Ovary (tissue), 9 donors: ENCODE data around the gene PCBP3. TPM values are rescaled to one million over a fixed set of nuclear protein-coding genes. Genes with fewer than 3 reads are reported as not detected.

Source experiments
- DNase-seq, 5 donors: peaks; one replicate each; pipeline ENCODE4 v3.0.0-alpha.2; 2019 to 2020
- H3K27ac ChIP-seq, 2 donors: fragments of 200-600 bp; one replicate each; pipeline versions ENCODE4 v1.5.1 to v1.8.0; 2019 to 2022
- H3K27me3 ChIP-seq: fragments of 200-600 bp; one replicate; pipeline ENCODE4 v1.8.0; 2022
- H3K36me3 ChIP-seq: fragments of 200-600 bp; sonication (generic); one replicate; pipeline ENCODE4 v1.5.1; 2019
- H3K4me1 ChIP-seq: one replicate; pipeline ENCODE4 v1.8.1; 2013; ENCODE audit warnings: mild to moderate bottlenecking, moderate library complexity; ENCODE audit not compliant: insufficient read depth
- H3K4me3 ChIP-seq: fragments of 200-600 bp; sonication (generic); one replicate; pipeline ENCODE4 v1.5.1; 2017
- H3K9me3 ChIP-seq, 2 donors: fragments of 200-600 bp in 1 of 2; sonication (generic) in 1 of 2; one replicate each; pipeline versions ENCODE4 v1.5.1 to v1.8.1; 2013 to 2019; ENCODE audit warnings: mild to moderate bottlenecking in 1 of 2, moderate library complexity in 1 of 2
- EP300 ChIP-seq: sonication (generic); formaldehyde crosslinking; IDR thresholded peaks from one replicate; pipeline ENCODE4 v1.6.1; 2017; ENCODE audit warnings: antibody characterized with exemption
- POLR2A ChIP-seq: fragments of 450-650 bp; IDR thresholded peaks from one replicate; pipeline ENCODE4 v1.6.1; 2017; ENCODE audit warnings: antibody characterized with exemption, mild to moderate bottlenecking, moderate library complexity
- WGBS, 3 donors: extraction: QIAGEN DNeasy Blood & Tissue Kit in 1 of 3; methylation state at CpG; one replicate each; pipeline versions ENCODE4 v1.1.5 to v1.1.7; 2013 to 2017; 5-methylcytosine and 5-hydroxymethylcytosine counted together
- intact Hi-C, 4 donors: fragments of 100-400 bp; cut with DNase I; formaldehyde crosslinking; loops; one replicate each; pipeline versions ENCODE4 v1.11.0 to v1.15.1; 2022 to 2023
- polyA plus RNA-seq, 2 donors: library from polyadenylated mRNA; stranded (reverse); fragments of 200-250 nt in 1 of 2; fragments of 350-450 nt in 1 of 2; fragmentation: Illumina TruSeq in 1 of 2; extraction: RNeasy Lipid Tissue Mini Kit (QIAGEN cat#74804) in 1 of 2; gene quantifications; one replicate each; pipeline ENCODE4 v1.2.3, GENCODE V29; 2013 to 2014
- total RNA-seq, 7 donors: library from RNA; depleted of rRNA in 2 of 7; stranded (reverse); fragments of >200 nt in 2 of 7; fragmentation: NEBNext Ultra II Directional in 3 of 7; extraction: Animal tissue kit (Norgen Biotek cat#: 25700) in 3 of 7; gene quantifications; one replicate each; pipeline versions ENCODE4 v1.1.0 to v1.2.4, GENCODE V29; 2016 to 2023
- TF ChIP-seq, protein P1 (sequence below), 3 donors: fragments of 450-650 bp in 2 of 3; fragments of 200-600 bp in 1 of 3; IDR thresholded peaks; one replicate each; pipeline versions ENCODE4 v1.5.1 to v1.8.0; 2016 to 2022; ENCODE audit warnings: antibody characterized with exemption in 3 of 3, mild to moderate bottlenecking in 1 of 3
- donor health status: DM: no; HTN: no; CAD: no; lungs with moderate emphysema.
- donor health status: DM: no; HTN: no; CAD: no.
- donor health status: Bipolar disorder and iron deficiency.
- donor health status: DM: yes; HTN: yes; CAD: no.
- donor health status: DM: no; HTN: no; CAD: no.
- donor health status: DM: yes; HTN: yes; CAD: no.

Gene PCBP3
- total and polyA plus RNA-seq, 9 donors: 2.4 to 10.1 (median 5.4) TPM

GRCh38 chr21:45640001-45640887 is 3.3 kb upstream of the PCBP3 start:
- no peak for DNase-seq
- Histone ChIP-seq H3K4me3 (no peak overlapping the region), H3K4me1 (no peaks in the 10 kb centered on the region), H3K36me3 (no peaks in the 10 kb centered on the region), H3K9me3 (no peaks in the 10 kb centered on the region), H3K27me3 (no peaks in the 10 kb centered on the region), H3K27ac (peak overlapping the region in 1 of 2 donors; percentile 21)
- WGBS, 3 donors: 52 to 61% (median 53%) methylated on average over 6 of the region's 6 CpGs
- TF ChIP-seq, protein P1, sequence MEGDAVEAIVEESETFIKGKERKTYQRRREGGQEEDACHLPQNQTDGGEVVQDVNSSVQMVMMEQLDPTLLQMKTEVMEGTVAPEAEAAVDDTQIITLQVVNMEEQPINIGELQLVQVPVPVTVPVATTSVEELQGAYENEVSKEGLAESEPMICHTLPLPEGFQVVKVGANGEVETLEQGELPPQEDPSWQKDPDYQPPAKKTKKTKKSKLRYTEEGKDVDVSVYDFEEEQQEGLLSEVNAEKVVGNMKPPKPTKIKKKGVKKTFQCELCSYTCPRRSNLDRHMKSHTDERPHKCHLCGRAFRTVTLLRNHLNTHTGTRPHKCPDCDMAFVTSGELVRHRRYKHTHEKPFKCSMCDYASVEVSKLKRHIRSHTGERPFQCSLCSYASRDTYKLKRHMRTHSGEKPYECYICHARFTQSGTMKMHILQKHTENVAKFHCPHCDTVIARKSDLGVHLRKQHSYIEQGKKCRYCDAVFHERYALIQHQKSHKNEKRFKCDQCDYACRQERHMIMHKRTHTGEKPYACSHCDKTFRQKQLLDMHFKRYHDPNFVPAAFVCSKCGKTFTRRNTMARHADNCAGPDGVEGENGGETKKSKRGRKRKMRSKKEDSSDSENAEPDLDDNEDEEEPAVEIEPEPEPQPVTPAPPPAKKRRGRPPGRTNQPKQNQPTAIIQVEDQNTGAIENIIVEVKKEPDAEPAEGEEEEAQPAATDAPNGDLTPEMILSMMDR (IDR thresholded peaks at IDR 0.05): no peak
- TF ChIP-seq POLR2A (no peak), EP300 (no peak)
- intact Hi-C loops: loop anchor here in 1 of 4 donors (10.0 kb wide), 1 partner anchor 75 kb away; no protein-coding TSS in a partner anchor

- TF ChIP-seq EP300 (no peak), POLR2A (no peak)
- TF ChIP-seq, protein P1 (IDR thresholded peaks at IDR 0.05): no peak
- no peaks in the 10 kb centered on the region for H3K9me3 ChIP-seq
- intact Hi-C loops: loop anchor here in 1 of 4 donors (10.0 kb wide), 1 partner anchor 76 kb away; no protein-coding TSS in a partner anchor
- H3K4me1 ChIP-seq: no peaks in the 10 kb centered on the region
- 55 to 61% (median 60%) methylated on average over 23 of the region's 23 CpGs for whole genome bisulfite sequencing, 3 donors
- peak overlapping the region; percentile 2 to 73 for H3K27ac ChIP-seq
- peak; percentile 35 to 68 (median 48) for DNase-seq
- no peaks in the 10 kb centered on the region for H3K27me3 ChIP-seq
- no peaks in the 10 kb centered on the region for H3K36me3 ChIP-seq
- H3K4me3 ChIP-seq: no peak overlapping the region
Observed at GRCh38 chr21:45640888-45641479, 2.5 kb upstream of the PCBP3 start.

- Histone ChIP-seq H3K27me3 (no peaks in the 10 kb centered on the region), H3K27ac (peak overlapping the region; percentile 2 to 73), H3K9me3 (no peaks in the 10 kb centered on the region), H3K4me1 (no peaks in the 10 kb centered on the region), H3K36me3 (no peaks in the 10 kb centered on the region), H3K4me3 (no peak overlapping the region)
- WGBS, 3 donors: 46 to 73% (median 66%) methylated on average over 31 of the region's 31 CpGs
- DNase-seq: peak; percentile 42 to 68 (median 53)
- intact Hi-C loops: loop anchor here in 1 of 4 donors (10.0 kb wide), 1 partner anchor 77 kb away; no protein-coding TSS in a partner anchor
- TF ChIP-seq POLR2A (no peak), EP300 (no peak)
- TF ChIP-seq, protein P1 (IDR thresholded peaks at IDR 0.05): no peak
Observed at GRCh38 chr21:45641480-45642035, 2.0 kb upstream of the PCBP3 start.

DNA sequence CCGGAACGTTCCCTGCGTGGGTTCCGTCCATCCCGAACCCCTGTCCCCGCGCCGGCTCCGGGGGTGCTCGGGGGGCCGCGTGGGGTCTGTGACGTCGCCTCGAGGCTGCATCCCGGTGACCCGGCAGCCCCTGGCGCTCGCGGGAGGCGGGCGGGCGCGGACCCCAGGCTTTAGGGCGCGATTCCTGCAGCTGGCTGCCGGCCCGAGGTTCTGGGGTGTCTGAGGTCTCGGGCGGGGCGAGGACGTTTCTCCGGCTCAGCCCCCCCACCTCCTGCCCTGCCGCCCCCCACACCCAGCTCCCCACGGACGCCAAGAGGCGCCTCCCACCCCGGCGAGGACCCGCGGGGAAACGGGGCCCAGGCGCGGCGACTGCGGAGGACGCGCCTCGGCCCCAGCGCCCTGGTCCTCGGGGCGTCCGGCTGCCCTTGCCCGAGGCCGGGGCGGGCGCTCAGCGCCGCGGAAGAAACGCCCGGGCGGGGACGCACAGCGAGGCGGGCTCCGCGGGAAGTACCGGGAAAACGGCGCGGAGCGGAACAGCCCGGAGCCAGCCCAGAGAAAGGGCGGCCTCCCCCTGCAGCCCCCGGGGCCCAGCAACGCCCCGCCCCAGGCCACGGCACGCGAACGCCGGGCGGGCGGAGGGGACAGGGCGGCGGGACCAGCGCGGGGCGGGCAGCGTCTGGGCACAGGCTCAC is 1.3 kb upstream of the PCBP3 start:
- Histone ChIP-seq H3K27me3 (no peaks in the 10 kb centered on the region), H3K27ac (peak overlapping the region; percentile 23 to 73), H3K4me1 (no peaks in the 10 kb centered on the region), H3K36me3 (no peaks in the 10 kb centered on the region), H3K9me3 (no peaks in the 10 kb centered on the region), H3K4me3 (peak overlapping the region; percentile 36)
- 4 to 23% (median 12%) methylated on average over 28 to 91 of the region's 91 CpGs for WGBS, 3 donors
- intact Hi-C loops: loop anchor here in 1 of 4 donors (10.0 kb wide), 1 partner anchor 77 kb away; no protein-coding TSS in a partner anchor
- no peak for TF ChIP-seq POLR2A
- TF ChIP-seq EP300: no peak
- TF ChIP-seq, protein P1 (IDR thresholded peaks at IDR 0.05): no peak
- peak in 4 of 5 donors; percentile 37 to 71 (median 64) for DNase-seq
